ENCODE measurements around the gene CBLB. TPM values are rescaled to one million over a fixed set of nuclear protein-coding genes. Genes with fewer than 3 reads are reported as not detected.

CBLB gene
- total and polyA plus RNA-seq, 2 experiments from 2014 or later: 20.5 to 47.7 TPM

DNA sequence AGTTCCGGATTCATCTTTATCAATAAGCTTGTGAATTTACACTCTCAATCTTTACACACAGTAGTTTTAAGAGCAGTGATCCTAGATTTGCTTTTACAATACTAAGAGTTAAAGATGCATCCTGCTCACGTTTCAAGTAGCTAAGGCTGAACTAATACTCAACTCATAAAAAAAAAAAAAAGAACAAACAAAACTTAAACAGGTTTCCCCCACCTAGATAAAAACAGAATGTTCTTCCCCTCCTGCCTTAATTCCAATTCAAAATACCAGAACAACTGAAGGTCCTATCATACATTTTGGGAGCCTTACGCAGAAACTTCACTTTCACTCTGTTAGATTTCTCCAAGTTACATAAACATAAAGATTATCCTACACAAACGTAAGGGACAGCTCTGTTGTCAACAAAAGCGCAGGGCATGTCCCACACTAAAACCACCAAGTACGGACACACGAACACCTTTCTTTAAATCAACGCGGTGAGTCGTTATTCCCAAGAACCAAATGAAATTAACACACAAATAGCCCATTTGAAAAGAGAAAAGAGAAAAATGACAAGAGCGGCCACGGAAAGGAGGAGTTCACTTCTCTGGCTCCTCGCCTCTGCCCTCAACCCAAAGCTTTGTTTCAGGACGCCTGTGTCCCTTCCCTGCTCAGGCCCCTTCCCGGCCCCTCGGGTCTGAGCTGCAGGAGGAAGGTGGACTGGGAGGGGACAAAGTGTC lies 941 bp downstream of the CBLB start:
- Histone ChIP-seq H3K27ac (ENCODE audit: low read depth) (no peak overlapping the region), H3K4me2 (peak overlapping the region; percentile 72), H3K4me1 (ENCODE audit: insufficient read depth) (peaks cover 20% of the 10 kb centered on the region), H3K79me2 (replicated peaks; ENCODE audit: insufficient read depth) (peaks cover 53% of the 10 kb centered on the region), H4K20me1 (replicated peaks; ENCODE audit: insufficient read depth) (no peaks in the 10 kb centered on the region), H3K27me3 (ENCODE audit: insufficient read depth) (no peaks in the 10 kb centered on the region), H2AFZ (no peak overlapping the region), H3K36me3 (ENCODE audit: insufficient read depth) (no peaks in the 10 kb centered on the region), H3K4me3 (peak overlapping the region; percentile 80), H3F3A (replicated peaks; ENCODE audit: low read depth) (no peaks in the 10 kb centered on the region), H3K9me2 (ENCODE audit: insufficient read depth) (no peaks in the 10 kb centered on the region)
- TF ChIP-seq EZH2 (IDR thresholded peaks at IDR 0.05; ENCODE audit: low read depth, unreplicated experiment): no peak
- TF ChIP-seq, protein P1, sequence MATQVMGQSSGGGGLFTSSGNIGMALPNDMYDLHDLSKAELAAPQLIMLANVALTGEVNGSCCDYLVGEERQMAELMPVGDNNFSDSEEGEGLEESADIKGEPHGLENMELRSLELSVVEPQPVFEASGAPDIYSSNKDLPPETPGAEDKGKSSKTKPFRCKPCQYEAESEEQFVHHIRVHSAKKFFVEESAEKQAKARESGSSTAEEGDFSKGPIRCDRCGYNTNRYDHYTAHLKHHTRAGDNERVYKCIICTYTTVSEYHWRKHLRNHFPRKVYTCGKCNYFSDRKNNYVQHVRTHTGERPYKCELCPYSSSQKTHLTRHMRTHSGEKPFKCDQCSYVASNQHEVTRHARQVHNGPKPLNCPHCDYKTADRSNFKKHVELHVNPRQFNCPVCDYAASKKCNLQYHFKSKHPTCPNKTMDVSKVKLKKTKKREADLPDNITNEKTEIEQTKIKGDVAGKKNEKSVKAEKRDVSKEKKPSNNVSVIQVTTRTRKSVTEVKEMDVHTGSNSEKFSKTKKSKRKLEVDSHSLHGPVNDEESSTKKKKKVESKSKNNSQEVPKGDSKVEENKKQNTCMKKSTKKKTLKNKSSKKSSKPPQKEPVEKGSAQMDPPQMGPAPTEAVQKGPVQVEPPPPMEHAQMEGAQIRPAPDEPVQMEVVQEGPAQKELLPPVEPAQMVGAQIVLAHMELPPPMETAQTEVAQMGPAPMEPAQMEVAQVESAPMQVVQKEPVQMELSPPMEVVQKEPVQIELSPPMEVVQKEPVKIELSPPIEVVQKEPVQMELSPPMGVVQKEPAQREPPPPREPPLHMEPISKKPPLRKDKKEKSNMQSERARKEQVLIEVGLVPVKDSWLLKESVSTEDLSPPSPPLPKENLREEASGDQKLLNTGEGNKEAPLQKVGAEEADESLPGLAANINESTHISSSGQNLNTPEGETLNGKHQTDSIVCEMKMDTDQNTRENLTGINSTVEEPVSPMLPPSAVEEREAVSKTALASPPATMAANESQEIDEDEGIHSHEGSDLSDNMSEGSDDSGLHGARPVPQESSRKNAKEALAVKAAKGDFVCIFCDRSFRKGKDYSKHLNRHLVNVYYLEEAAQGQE (IDR thresholded peaks at IDR 0.05; ENCODE audit: unreplicated experiment): no peak
- TF ChIP-seq, protein P2, sequence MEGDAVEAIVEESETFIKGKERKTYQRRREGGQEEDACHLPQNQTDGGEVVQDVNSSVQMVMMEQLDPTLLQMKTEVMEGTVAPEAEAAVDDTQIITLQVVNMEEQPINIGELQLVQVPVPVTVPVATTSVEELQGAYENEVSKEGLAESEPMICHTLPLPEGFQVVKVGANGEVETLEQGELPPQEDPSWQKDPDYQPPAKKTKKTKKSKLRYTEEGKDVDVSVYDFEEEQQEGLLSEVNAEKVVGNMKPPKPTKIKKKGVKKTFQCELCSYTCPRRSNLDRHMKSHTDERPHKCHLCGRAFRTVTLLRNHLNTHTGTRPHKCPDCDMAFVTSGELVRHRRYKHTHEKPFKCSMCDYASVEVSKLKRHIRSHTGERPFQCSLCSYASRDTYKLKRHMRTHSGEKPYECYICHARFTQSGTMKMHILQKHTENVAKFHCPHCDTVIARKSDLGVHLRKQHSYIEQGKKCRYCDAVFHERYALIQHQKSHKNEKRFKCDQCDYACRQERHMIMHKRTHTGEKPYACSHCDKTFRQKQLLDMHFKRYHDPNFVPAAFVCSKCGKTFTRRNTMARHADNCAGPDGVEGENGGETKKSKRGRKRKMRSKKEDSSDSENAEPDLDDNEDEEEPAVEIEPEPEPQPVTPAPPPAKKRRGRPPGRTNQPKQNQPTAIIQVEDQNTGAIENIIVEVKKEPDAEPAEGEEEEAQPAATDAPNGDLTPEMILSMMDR (conservative IDR thresholded peaks at IDR 0.05; ENCODE audit: low read depth in 2 of 2): no peak
- no peak for TF ChIP-seq ZNF114 (CRISPR knock-in tag; IDR thresholded peaks at IDR 0.05)
- TF ChIP-seq JUNB (IDR thresholded peaks at IDR 0.05; ENCODE audit: unreplicated experiment): no peak
- TF ChIP-seq CREB1 (CRISPR knock-in tag; IDR thresholded peaks at IDR 0.05; ENCODE audit: low read depth): no peak
- TF ChIP-seq NANOG (IDR thresholded peaks at IDR 0.05; ENCODE audit: borderline replicate concordance): no peak
- TF ChIP-seq, protein P3, sequence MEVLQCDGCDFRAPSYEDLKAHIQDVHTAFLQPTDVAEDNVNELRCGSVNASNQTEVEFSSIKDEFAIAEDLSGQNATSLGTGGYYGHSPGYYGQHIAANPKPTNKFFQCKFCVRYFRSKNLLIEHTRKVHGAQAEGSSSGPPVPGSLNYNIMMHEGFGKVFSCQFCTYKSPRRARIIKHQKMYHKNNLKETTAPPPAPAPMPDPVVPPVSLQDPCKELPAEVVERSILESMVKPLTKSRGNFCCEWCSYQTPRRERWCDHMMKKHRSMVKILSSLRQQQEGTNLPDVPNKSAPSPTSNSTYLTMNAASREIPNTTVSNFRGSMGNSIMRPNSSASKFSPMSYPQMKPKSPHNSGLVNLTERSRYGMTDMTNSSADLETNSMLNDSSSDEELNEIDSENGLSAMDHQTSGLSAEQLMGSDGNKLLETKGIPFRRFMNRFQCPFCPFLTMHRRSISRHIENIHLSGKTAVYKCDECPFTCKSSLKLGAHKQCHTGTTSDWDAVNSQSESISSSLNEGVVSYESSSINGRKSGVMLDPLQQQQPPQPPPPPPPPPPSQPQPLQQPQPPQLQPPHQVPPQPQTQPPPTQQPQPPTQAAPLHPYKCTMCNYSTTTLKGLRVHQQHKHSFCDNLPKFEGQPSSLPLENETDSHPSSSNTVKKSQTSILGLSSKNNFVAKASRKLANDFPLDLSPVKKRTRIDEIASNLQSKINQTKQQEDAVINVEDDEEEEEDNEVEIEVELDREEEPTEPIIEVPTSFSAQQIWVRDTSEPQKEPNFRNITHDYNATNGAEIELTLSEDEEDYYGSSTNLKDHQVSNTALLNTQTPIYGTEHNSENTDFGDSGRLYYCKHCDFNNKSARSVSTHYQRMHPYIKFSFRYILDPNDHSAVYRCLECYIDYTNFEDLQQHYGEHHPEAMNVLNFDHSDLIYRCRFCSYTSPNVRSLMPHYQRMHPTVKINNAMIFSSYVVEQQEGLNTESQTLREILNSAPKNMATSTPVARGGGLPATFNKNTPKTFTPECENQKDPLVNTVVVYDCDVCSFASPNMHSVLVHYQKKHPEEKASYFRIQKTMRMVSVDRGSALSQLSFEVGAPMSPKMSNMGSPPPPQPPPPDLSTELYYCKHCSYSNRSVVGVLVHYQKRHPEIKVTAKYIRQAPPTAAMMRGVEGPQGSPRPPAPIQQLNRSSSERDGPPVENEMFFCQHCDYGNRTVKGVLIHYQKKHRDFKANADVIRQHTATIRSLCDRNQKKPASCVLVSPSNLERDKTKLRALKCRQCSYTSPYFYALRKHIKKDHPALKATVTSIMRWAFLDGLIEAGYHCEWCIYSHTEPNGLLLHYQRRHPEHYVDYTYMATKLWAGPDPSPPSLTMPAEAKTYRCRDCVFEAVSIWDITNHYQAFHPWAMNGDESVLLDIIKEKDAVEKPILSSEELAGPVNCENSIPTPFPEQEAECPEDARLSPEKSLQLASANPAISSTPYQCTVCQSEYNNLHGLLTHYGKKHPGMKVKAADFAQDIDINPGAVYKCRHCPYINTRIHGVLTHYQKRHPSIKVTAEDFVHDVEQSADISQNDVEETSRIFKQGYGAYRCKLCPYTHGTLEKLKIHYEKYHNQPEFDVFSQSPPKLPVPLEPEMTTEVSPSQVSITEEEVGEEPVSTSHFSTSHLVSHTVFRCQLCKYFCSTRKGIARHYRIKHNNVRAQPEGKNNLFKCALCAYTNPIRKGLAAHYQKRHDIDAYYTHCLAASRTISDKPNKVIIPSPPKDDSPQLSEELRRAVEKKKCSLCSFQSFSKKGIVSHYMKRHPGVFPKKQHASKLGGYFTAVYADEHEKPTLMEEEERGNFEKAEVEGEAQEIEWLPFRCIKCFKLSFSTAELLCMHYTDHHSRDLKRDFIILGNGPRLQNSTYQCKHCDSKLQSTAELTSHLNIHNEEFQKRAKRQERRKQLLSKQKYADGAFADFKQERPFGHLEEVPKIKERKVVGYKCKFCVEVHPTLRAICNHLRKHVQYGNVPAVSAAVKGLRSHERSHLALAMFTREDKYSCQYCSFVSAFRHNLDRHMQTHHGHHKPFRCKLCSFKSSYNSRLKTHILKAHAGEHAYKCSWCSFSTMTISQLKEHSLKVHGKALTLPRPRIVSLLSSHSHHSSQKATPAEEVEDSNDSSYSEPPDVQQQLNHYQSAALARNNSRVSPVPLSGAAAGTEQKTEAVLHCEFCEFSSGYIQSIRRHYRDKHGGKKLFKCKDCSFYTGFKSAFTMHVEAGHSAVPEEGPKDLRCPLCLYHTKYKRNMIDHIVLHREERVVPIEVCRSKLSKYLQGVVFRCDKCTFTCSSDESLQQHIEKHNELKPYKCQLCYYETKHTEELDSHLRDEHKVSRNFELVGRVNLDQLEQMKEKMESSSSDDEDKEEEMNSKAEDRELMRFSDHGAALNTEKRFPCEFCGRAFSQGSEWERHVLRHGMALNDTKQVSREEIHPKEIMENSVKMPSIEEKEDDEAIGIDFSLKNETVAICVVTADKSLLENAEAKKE (CRISPR knock-in tag; IDR thresholded peaks at IDR 0.05): no peak
- no peak for TF ChIP-seq POLR2AphosphoS5 (IDR thresholded peaks at IDR 0.05; ENCODE audit: low read depth)
- TF ChIP-seq, protein P4, sequence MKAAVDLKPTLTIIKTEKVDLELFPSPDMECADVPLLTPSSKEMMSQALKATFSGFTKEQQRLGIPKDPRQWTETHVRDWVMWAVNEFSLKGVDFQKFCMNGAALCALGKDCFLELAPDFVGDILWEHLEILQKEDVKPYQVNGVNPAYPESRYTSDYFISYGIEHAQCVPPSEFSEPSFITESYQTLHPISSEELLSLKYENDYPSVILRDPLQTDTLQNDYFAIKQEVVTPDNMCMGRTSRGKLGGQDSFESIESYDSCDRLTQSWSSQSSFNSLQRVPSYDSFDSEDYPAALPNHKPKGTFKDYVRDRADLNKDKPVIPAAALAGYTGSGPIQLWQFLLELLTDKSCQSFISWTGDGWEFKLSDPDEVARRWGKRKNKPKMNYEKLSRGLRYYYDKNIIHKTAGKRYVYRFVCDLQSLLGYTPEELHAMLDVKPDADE (IDR thresholded peaks at IDR 0.05): no peak
- DNase-seq (ENCODE audit: low spot score) (peak; percentile 13), ATAC-seq (no peak)
- H3K27me3 Mint-ChIP-seq (ENCODE audit: insufficient read depth, low read depth, poor library complexity): peaks cover 2% of the 10 kb centered on the region
- H3K36me3 Mint-ChIP-seq (ENCODE audit: low read depth): peaks cover 9% of the 10 kb centered on the region; the same call in 1 of the 3 replicates
- peak overlapping the region; percentile 99 for H3K4me3 Mint-ChIP-seq
- peaks cover 32% of the 10 kb centered on the region for H3K4me1 Mint-ChIP-seq
- H3K9me3 Mint-ChIP-seq: no peaks in the 10 kb centered on the region
- no peak overlapping the region for H3K27ac Mint-ChIP-seq

All from GM23338 (cell line).